Kidney glomerular epithelial cell (primary cell): ENCODE results near the gene EMX1.
A peak's percentile ranks its signal among the peaks of the same experiment; 100 is the strongest.

Source experiments
- DNase-seq: peaks from one replicate; lab custom pipeline; 2025; lab: John Stamatoyannopoulos, UW

EMX1 gene

GRCh38 chr2:72917138-72917876 is at the start of gene EMX1:
Gene EMX1 (plus strand): TSS chr2:72917519. CDS start chr2:72917853, 334 bp downstream.
- peak; percentile 25 for DNase-seq

GRCh38 chr2:72871060-72871459 is 46.3 kb upstream of the EMX1 start:
- no peak for DNase-seq

DNA sequence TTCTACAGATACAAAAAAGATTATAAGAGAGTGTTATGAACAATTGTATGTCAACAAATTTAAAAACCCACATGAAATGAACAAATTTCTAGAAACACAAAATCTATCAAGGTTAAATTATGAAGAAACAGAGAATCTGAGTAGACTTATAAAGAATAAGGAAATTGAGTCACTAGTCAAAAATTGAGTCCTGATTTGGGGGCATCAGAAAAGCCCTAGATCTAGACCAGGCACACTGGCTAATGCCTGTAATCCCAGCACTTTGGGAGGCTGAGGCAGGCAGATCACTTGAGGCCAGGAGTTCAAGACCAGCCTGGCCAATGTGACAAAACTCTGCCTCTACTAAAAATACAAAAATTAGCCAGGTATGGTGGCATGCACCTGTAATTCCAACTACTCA is 45.4 kb upstream of the EMX1 start:
- DNase-seq, result no peak

DNA sequence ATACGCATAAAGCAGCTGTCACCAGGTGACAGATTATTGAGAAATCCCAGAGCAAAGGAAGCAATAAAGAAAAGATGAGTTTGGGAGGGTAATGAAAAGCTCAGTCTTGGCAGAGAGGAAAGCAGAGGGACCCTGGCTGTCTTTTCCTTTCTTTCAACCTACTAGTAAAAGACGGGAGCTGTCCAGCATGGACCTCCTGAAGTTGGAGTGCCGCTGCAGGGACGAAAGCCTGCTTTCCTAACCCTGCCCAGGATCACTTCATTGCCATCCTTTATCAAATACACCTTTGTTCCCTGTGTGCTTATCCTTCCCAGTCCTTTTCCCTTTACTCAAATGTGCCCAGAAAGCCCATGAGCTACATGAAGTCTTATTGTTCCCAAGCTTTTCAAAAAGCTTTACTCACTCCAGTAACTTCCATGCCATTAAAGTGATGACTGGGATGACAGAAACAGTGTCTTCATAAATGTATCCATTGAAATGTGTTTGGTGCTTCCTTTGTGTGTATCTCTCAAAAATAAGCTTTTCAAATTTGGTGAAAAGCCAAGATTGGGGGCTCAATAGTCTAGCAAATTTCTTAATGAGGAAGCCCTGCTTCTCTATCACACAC is 33.9 kb upstream of the EMX1 start:
- peak; percentile 50 for DNase-seq

GRCh38 chr2:72886505-72887031 is 30.8 kb upstream of the EMX1 start:
- DNase-seq, result no peak

GRCh38 chr2:72887032-72887739 is 30.1 kb upstream of the EMX1 start, which contains the start of gene SPR:
Gene SPR (plus strand): TSS chr2:72887408. CDS start chr2:72887433, 25 bp downstream.
- DNase-seq, result peak; percentile 68

DNA sequence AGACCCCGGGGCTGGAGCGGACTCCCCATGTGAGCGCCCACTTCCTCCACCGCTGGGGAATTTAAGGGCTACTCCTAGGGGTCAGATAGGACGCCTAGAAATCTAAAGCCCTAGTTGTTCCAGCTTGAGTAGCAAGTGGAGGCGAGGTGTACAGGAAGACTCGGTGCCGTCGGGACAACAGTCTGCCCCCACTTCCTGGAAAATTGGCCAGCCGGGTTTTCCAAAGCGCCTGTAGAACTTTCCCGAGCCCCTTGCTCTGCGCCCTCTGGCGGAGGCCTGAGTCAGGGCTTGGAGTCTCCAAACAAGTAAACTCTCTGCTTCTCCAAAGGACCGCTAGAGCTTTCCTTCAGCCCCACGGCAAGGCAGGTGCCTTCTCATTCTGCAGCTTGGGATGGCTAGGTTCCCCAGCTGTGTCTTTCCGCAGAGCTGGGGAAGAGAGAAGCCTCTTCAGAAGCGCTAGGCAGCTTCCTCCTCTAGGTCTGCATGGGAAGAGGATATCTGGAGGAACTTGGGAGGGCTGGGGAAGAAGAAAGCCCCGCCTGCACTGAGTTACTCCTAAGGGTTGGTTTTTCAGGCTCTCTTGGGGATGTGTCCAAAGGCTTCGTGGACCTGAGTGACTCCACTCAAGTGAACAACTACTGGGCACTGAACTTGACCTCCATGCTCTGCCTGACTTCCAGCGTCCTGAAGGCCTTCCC is 29.4 kb upstream of the EMX1 start:
- DNase-seq, result peak; percentile 56

GRCh38 chr2:72888438-72889202 is 28.7 kb upstream of the EMX1 start:
- DNase-seq, result no peak

DNA sequence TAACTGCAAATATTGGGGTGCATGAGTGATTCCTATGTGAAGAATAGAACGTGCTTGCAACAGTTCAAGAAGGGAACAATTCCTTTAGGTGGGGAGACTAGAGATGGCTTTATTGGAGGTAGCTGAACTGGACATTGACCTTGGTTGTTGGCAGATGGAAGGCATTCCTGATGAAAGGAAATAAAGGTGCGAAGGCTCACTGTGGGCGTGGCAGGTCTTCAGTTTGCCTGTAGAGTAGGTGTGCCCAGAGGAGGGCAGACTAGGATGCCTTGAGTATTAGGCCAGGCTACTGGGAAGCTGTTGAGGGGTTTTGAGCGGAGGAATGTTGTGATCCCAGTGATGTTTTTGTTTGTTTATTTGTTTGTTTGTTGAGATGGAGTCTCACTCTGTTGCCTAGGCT is 27.3 kb upstream of the EMX1 start:
- DNase-seq, result no peak

- DNase-seq, result no peak
These were observed 26.1 kb upstream of the EMX1 start for GRCh38 chr2:72891091-72891818.

DNA sequence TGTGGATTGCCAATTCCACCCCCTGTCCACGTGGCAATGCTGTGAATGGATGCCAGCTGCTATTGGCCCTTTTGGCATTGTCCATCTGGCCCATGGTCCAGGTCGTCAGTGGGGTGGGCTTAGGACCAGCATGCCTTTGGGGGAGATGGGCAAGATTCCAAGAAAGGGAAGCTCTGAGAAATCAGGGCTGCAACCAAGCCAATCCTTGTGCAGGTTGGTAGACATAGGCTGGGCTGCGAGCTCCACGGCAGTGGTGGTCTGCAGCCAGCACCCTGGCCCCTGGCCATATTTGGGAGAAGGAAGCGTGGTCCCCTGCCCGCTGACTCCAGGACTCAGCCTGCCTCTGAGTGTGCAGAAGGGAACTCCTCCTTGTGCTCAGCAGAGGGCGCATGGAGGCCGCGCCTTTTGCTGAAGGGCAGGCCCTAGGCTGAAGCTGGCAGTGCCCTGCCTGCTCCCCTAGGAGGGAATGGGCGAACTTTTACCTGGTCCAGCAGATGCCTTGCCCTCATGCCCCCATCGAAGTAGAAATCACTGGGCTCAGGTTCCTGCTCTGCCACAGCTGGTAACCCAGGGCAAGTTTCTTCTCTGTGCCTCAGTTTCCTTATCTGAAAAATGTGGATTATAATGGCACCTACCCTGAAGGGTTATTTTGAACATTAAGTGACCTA is 24.7 kb upstream of the EMX1 start:
- DNase-seq, result peak; percentile 30

DNA sequence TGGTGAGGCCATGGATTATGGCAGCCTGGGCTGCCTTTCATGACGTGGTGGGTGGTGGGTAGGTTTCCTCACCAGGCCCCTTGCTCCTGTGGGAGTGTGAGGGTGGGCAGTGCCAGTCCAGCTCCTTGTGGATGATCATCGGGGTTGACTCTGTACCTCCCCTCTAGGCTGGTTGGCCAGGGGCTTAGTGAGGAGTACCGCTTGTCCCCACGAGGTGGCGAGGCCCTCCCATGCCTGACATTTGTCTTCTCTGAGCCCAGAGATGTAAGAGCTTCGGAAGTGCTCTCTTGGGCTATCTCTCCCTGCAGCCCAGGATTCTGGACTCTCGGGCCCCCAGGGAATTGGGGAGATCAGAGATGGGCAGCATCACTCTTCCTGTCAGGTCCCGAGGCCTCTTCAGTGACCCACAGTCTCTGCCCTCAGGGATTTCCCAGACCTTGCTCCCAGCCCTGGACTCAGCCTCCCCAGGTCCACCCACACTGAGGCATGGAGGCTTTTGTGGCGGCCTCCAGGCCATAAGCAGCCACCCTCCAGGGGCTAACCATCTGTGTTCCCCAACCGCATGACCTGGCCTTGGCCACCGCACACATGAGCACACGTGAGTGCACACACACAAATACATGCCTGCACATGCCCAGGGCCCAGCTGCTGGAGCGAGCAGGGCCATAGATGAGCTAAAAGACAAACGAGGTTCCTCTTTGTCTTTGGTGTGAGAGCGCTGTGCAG is 23.6 kb upstream of the EMX1 start:
- DNase-seq, result peak; percentile 52

DNA sequence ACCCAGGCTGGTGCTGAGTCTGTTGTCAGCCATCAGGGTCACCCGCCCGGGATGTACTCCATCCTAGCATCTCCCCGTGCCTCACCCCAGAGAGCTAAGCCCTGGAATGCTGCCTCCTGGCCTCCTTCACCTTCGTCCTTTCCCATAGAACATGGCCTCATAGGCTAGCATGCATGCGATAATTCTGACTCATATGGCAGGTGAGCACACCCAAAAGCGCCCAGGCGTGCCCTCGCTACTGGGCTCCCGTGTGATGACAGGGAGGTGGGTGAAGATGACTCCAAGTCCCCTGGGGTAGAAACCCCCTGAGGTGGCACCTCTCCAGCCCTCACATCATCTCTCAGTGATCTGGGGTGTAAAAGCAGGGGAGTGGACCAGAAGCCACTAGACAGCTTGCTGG is 22.8 kb upstream of the EMX1 start:
- peak; percentile 9 for DNase-seq

- no peak for DNase-seq
These were observed 22.2 kb upstream of the EMX1 start for GRCh38 chr2:72895154-72895553.

DNA sequence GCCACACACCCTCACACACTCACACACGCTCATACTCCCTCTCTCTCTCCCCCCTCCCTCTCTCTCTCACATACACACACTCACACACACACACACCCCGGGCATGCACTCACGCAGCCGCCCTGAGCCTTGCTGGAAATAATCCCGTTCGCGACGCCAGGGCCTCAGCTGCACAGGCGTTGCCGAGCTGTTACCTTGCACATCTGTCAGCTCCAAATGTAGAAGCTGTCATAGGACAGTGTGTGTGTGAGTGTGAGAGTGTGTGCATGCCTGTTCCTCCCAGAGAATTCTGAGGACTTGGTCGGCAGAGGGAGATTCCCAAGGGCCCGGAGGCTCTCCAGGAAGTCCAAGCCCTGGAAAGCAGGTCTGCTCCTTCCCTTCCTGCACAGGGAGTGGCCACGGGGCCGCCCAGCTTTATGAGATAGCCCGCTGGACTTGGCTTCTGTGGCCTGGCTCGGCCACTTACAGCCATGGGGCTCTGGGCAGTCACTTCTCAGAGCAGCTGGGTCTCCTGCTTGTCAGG is 21.5 kb upstream of the EMX1 start:
- DNase-seq, result peak; percentile 24

DNA sequence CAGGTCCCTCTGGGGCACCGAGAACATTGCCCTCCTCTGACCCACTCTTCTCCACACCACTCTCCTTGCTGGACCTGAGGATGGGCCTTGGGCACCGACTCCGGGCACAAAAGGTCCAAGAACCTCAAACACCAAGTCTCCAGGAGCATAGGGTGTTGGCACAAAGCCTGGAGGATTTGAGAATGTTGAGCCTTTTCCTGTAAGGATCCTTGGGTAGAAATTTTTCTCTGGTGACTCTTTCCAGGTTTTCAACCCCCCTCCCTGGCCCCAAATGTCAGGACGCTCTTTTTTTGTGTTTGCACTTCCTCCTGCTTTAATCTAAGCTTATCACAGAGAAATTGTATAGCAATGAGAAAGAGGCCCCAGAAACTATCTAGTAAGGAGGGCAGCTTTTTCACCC is 20.9 kb upstream of the EMX1 start:
- DNase-seq, result no peak

GRCh38 chr2:72897785-72898584 is 19.3 kb upstream of the EMX1 start:
- no peak for DNase-seq

DNA sequence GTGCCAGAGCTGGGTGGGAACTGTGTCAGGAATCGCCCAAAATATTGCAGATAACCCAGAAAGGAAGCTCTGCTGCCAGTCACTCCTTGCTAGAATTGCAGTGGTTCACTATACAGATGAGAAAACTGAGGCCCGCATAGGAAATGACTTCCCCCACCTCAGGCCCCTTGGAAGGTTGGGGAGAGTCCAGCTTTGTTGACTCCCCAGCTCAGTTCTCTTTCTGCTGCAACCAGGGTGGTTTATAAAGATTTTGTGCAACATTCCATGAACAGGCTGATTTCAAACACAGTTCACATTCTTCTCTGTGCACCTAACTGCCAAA is 18.8 kb upstream of the EMX1 start:
- DNase-seq, result no peak
